ENCODE data around the gene CHD2.

CHD2 gene

GRCh38 chr15:92932946-92933649 lies 33.0 kb downstream of the CHD2 start:
- DNase-seq: no peak

GRCh38 chr15:92933831-92934230 lies 33.7 kb downstream of the CHD2 start:
- peak in 1 of 2 donors; percentile 22 for DNase-seq

GRCh38 chr15:92934716-92935115 lies 34.6 kb downstream of the CHD2 start:
- DNase-seq: no peak

- DNase-seq: no peak
Observed at GRCh38 chr15:92936138-92936537, 36.0 kb downstream of the CHD2 start.

GRCh38 chr15:92936693-92937092 lies 36.6 kb downstream of the CHD2 start:
- DNase-seq: no peak

- no peak for DNase-seq
Observed at GRCh38 chr15:92937901-92938300, 37.8 kb downstream of the CHD2 start.

GRCh38 chr15:92938387-92938786 lies 38.3 kb downstream of the CHD2 start:
- no peak for DNase-seq

- no peak for DNase-seq
Observed at GRCh38 chr15:92941668-92942067, 41.5 kb downstream of the CHD2 start.

GRCh38 chr15:92942706-92943105 lies 42.6 kb downstream of the CHD2 start:
- no peak for DNase-seq

GRCh38 chr15:92943581-92943980 lies 43.5 kb downstream of the CHD2 start:
- no peak for DNase-seq

GRCh38 chr15:92944946-92945521 lies 44.9 kb downstream of the CHD2 start:
- no peak for DNase-seq

GRCh38 chr15:92947071-92947730 lies 47.1 kb downstream of the CHD2 start:
- DNase-seq: no peak

GRCh38 chr15:92949604-92950249 lies 49.6 kb downstream of the CHD2 start:
- no peak for DNase-seq

GRCh38 chr15:92951800-92952457 lies 51.8 kb downstream of the CHD2 start:
- no peak for DNase-seq

- no peak for DNase-seq
Observed at GRCh38 chr15:92952458-92952850, 52.3 kb downstream of the CHD2 start.

GRCh38 chr15:92953566-92953965 lies 53.4 kb downstream of the CHD2 start:
- no peak for DNase-seq

- no peak for DNase-seq
Observed at GRCh38 chr15:92954002-92954401, 53.9 kb downstream of the CHD2 start.

- DNase-seq: no peak
Observed at GRCh38 chr15:92954578-92954977, 54.5 kb downstream of the CHD2 start.

- DNase-seq: no peak
Observed at GRCh38 chr15:92955706-92956105, 55.6 kb downstream of the CHD2 start.

GRCh38 chr15:92958105-92958504 lies 58.0 kb downstream of the CHD2 start:
- DNase-seq: peak; percentile 43 to 46

- no peak for DNase-seq
Observed at GRCh38 chr15:92959219-92959618, 59.1 kb downstream of the CHD2 start.

GRCh38 chr15:92960996-92961681 lies 61.0 kb downstream of the CHD2 start:
- DNase-seq: no peak

- no peak for DNase-seq
Observed at GRCh38 chr15:92962914-92963313, 62.8 kb downstream of the CHD2 start.
